GM18526 (cell line): ENCODE measurements around the gene CAPZA2.
A peak's percentile ranks its signal among the peaks of the same experiment; 100 is the strongest.

Experiments
- POLR2A ChIP-seq: IDR thresholded peaks from 3 replicates; pipeline ENCODE4 v1.6.1; 2011; ENCODE audit not compliant: insufficient read length; ENCODE audit errors: extremely low read depth

The CAPZA2 gene

GRCh38 chr7:116933465-116933864 lies 71.1 kb downstream of the CAPZA2 start:
- TF ChIP-seq POLR2A, result no peak

GRCh38 chr7:116934580-116934979 lies 72.2 kb downstream of the CAPZA2 start:
- no peak for TF ChIP-seq POLR2A

- no peak for TF ChIP-seq POLR2A
These were observed 76.3 kb downstream of the CAPZA2 start for GRCh38 chr7:116938678-116939077.

- TF ChIP-seq POLR2A, result no peak
These were observed 78.4 kb downstream of the CAPZA2 start for GRCh38 chr7:116940689-116941370.

- TF ChIP-seq POLR2A, result no peak
These were observed 80.1 kb downstream of the CAPZA2 start for GRCh38 chr7:116942504-116942903.

- TF ChIP-seq POLR2A, result no peak
These were observed 86.5 kb downstream of the CAPZA2 start for GRCh38 chr7:116948934-116949333.

- TF ChIP-seq POLR2A, result no peak
These were observed 87.8 kb downstream of the CAPZA2 start for GRCh38 chr7:116949941-116950801.

GRCh38 chr7:116950889-116951351 lies 88.5 kb downstream of the CAPZA2 start:
- TF ChIP-seq POLR2A, result no peak

GRCh38 chr7:116951366-116952292 lies 89.2 kb downstream of the CAPZA2 start:
- TF ChIP-seq POLR2A, result no peak

GRCh38 chr7:116952635-116953371 lies 90.4 kb downstream of the CAPZA2 start:
- TF ChIP-seq POLR2A, result no peak

- TF ChIP-seq POLR2A, result peak; percentile 54
These were observed 91.1 kb downstream of the CAPZA2 start, which contains the start of gene ST7 for GRCh38 chr7:116953372-116953905. ST7 (plus strand) TSS chr7:116953501; CDS start chr7:116953541, 40 bp downstream.

GRCh38 chr7:116953906-116954838 lies 91.8 kb downstream of the CAPZA2 start:
- TF ChIP-seq POLR2A, result no peak

GRCh38 chr7:116955340-116955739 lies 93.0 kb downstream of the CAPZA2 start:
- no peak for TF ChIP-seq POLR2A
